A673 (cell line): ENCODE measurements around the gene MAML3. TPM values are rescaled to one million over a fixed set of nuclear protein-coding genes. Genes with fewer than 3 reads are reported as not detected.

Experiments used
- BruUV-seq: library from RNA; stranded (reverse); fragments of 400-500 nt; replicated peaks from 2 replicates; lab custom pipeline; 2021; lab: Mats Ljungman, UMichigan
- CTCF ChIA-PET: fragments of 300-600 bp; sonication (Branson Sonifier 250); formaldehyde crosslinking; loops from one replicate; lab custom pipeline; 2022; ENCODE audit warnings: antibody characterized with exemption; lab: Charles Lee
- POLR2A ChIA-PET: fragments of 300-600 bp; sonication (Branson Sonifier 250); formaldehyde crosslinking; loops from one replicate; lab custom pipeline; 2022; ENCODE audit warnings: antibody characterized with exemption; ENCODE audit not compliant: low non-redundant PET; lab: Charles Lee
- DNase-seq: peaks from one replicate; pipeline ENCODE4 v3.0.0-alpha.2; 2015; ENCODE audit warnings: low spot score
- H3K27ac ChIP-seq: fragments of 200-600 bp; sonication (generic); 2 replicates; pipeline ENCODE4 v1.5.1; 2016; ENCODE audit warnings: mixed run types, low read depth, mild to moderate bottlenecking, mixed read lengths, antibody characterized with exemption, low read length; ENCODE audit not compliant: poor library complexity, severe bottlenecking
- H3K27me3 ChIP-seq: fragments of 200-600 bp; sonication (generic); replicated peaks from 2 replicates; pipeline ENCODE4 v1.6.1; 2017; ENCODE audit warnings: mixed run types, low read depth, mild to moderate bottlenecking, mixed read lengths, antibody characterized with exemption, low read length; ENCODE audit not compliant: insufficient read depth, poor library complexity
- H3K36me3 ChIP-seq: fragments of 200-600 bp; sonication (generic); 2 replicates; pipeline ENCODE4 v1.6.1; 2016; ENCODE audit warnings: mixed run types, mild to moderate bottlenecking, mixed read lengths, antibody characterized with exemption, low read length; ENCODE audit not compliant: insufficient read depth, poor library complexity, severe bottlenecking
- H3K4me1 ChIP-seq: fragments of 200-600 bp; sonication (generic); 2 replicates; pipeline ENCODE4 v1.6.1; 2017; ENCODE audit warnings: mixed run types, mild to moderate bottlenecking, mixed read lengths, antibody characterized with exemption, low read length; ENCODE audit not compliant: insufficient read depth, poor library complexity, severe bottlenecking
- H3K4me3 ChIP-seq: fragments of 200-600 bp; sonication (generic); 2 replicates; pipeline ENCODE4 v1.5.1; 2016; ENCODE audit warnings: low read depth, mixed run types, mild to moderate bottlenecking, mixed read lengths, low read length; ENCODE audit not compliant: poor library complexity, severe bottlenecking
- H3K9me3 ChIP-seq: fragments of 200-600 bp; sonication (generic); 2 replicates; pipeline ENCODE4 v1.6.1; 2016; ENCODE audit warnings: mixed run types, low read depth, mild to moderate bottlenecking, mixed read lengths, antibody characterized with exemption, low read length; ENCODE audit not compliant: poor library complexity, severe bottlenecking
- CTCF ChIP-seq: fragments of 300-800, 200-600 bp; sonication (generic); conservative IDR thresholded peaks from 2 replicates; pipeline ENCODE4 v1.5.1; 2017; ENCODE audit warnings: low read depth, mild to moderate bottlenecking, antibody characterized with exemption, low read length, moderate library complexity, mixed read lengths
- EZH2 ChIP-seq: fragments of 200-600 bp; sonication (generic); IDR thresholded peaks from 2 replicates; pipeline ENCODE4 v1.6.1; 2017; ENCODE audit warnings: borderline replicate concordance, low read depth, mild to moderate bottlenecking, mixed read lengths, antibody characterized with exemption, low read length; ENCODE audit not compliant: poor library complexity, severe bottlenecking
- intact Hi-C: fragments of 100-400 bp; cut with micrococcal nuclease; formaldehyde crosslinking; loops from one replicate; pipeline ENCODE4 v1.10.0; 2022; ENCODE audit not compliant: unreplicated experiment
- total RNA-seq: library from RNA; stranded (reverse); gene quantifications from 2 replicates; pipeline ENCODE4 v1.2.3, GENCODE V29; 2021

MAML3 gene
- total RNA-seq, 1 experiment from 2014 or later = 3.7 TPM

DNA sequence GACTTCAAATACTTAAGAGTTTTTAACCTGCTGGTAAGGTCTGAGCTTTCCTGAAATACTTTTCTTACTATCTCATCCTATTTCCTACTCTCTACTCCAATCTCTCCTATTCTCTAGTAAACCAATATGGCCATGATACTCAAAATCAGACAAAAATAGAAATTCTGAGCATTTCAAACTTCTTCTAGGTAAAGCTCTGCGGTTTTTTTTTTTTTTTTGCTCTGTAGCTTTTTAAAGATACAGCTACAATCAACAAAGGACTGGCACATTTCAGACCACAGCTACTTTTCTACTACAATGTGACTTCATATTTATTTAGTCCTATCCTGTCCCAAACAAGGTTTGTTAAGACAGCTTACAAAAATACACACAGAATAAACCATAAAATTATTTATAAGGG is 31.1 kb downstream of the MAML3 start:
- no peak for DNase-seq
- Histone ChIP-seq H3K27me3 (no peaks in the 10 kb centered on the region), H3K27ac (no peak overlapping the region), H3K36me3 (no peaks in the 10 kb centered on the region), H3K9me3 (no peaks in the 10 kb centered on the region), H3K4me3 (no peak overlapping the region), H3K4me1 (no peaks in the 10 kb centered on the region)
- intact Hi-C loops = no loop called here
- no TSS peak for BruUV-seq
- CTCF ChIA-PET = no interaction called here
- POLR2A ChIA-PET = no interaction called here
- TF ChIP-seq EZH2 = no peak
- no peak for TF ChIP-seq CTCF

DNA sequence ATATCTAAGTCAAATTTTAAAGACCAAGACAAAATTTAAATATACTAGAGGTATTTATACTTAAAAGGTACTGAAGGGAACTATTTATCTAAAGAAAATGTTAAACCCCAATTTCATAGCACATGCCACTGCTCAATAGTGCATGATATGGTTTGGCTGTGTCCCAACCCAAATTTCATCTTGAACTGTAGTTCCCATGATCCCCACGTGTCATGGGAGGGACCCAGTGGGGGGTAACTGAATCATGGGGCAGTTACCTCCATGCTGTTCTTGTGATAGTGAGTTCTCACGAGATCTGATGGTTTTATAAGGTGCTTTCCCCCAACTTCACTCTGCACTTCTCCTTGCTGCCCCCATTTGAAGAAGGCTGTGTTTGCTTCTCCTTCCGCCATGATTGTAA is 32.3 kb downstream of the MAML3 start:
- intact Hi-C loops = no loop called here
- Histone ChIP-seq H3K4me1 (no peaks in the 10 kb centered on the region), H3K9me3 (no peaks in the 10 kb centered on the region), H3K27ac (no peak overlapping the region), H3K36me3 (no peaks in the 10 kb centered on the region), H3K4me3 (no peak overlapping the region), H3K27me3 (no peaks in the 10 kb centered on the region)
- BruUV-seq = no TSS peak
- no peak for DNase-seq
- ChIA-PET POLR2A (no interaction called here), CTCF (no interaction called here)
- TF ChIP-seq EZH2 (no peak), CTCF (no peak)

GRCh38 chr4:140118931-140119640 is 34.9 kb downstream of the MAML3 start:
- CTCF ChIA-PET = no interaction called here
- no peaks in the 10 kb centered on the region for H3K27me3 ChIP-seq
- intact Hi-C loops = no loop called here
- BruUV-seq = no TSS peak
- no peak for TF ChIP-seq CTCF
- TF ChIP-seq EZH2 = no peak
- DNase-seq = no peak
- no peak overlapping the region for H3K27ac ChIP-seq
- no peaks in the 10 kb centered on the region for H3K36me3 ChIP-seq
- H3K4me3 ChIP-seq = no peak overlapping the region
- POLR2A ChIA-PET = no interaction called here
- H3K9me3 ChIP-seq = no peaks in the 10 kb centered on the region
- H3K4me1 ChIP-seq = no peaks in the 10 kb centered on the region
